HCT116 (cell line): Measurements from ENCODE around the gene ENTPD8. TPM values are rescaled to one million over a fixed set of nuclear protein-coding genes. Genes with fewer than 3 reads are reported as not detected.

Source experiments
- ATAC-seq: fragments of 200-7000 bp; cut with Tn5 transposase; 2 replicates; pipeline ENCODE4 v1.9.1; 2020; ENCODE audit warnings: mild to moderate bottlenecking, moderate library complexity
- BruUV-seq: library from RNA; stranded (reverse); fragments of 400-500 nt; replicated peaks from 2 replicates; lab custom pipeline; 2021; lab: Mats Ljungman, UMichigan
- CTCF ChIA-PET: fragments of 300-600 bp; sonication (Branson Sonifier 250); formaldehyde crosslinking; loops from one replicate; lab custom pipeline; 2021; ENCODE audit warnings: antibody characterized with exemption; lab: Charles Lee
- POLR2A ChIA-PET: fragments of 300-600, 350-600 bp; sonication (Branson Sonifier 250); formaldehyde crosslinking; loops from one replicate; lab custom pipeline; 2021; ENCODE audit warnings: antibody characterized with exemption; lab: Charles Lee
- RAD21 ChIA-PET, 2 experiments: fragments of 300-600 bp; sonication (Branson Sonifier 250); formaldehyde crosslinking; loops; one replicate each; lab custom pipeline; 2023; ENCODE audit warnings: low total read pairs in 2 of 2; ENCODE audit not compliant: uncharacterized antibody in 2 of 2, unreplicated experiment in 2 of 2, low non-redundant PET in 1 of 2; lab: Charles Lee
- DNase-seq: peaks from one replicate; pipeline ENCODE4 v3.0.0-alpha.2; 2010; ENCODE audit warnings: low read depth, low spot score
- H2AFZ ChIP-seq: fragments of 200-600 bp; shearing (Covaris generic), sonication (generic); 2 replicates; pipeline ENCODE4 v1.6.1; 2017; ENCODE audit warnings: low read depth, mixed run types, mixed read lengths, antibody characterized with exemption, low read length; ENCODE audit not compliant: poor library complexity, severe bottlenecking
- H3K27ac ChIP-seq: 2 replicates; pipeline ENCODE4 v1.5.1; 2012; ENCODE audit warnings: low read depth, low read length
- H3K27me3 ChIP-seq: fragments of 200-600 bp; sonication (generic); 2 replicates; pipeline ENCODE4 v1.6.1; 2016; ENCODE audit warnings: mixed run types, low read length, mixed read lengths; ENCODE audit not compliant: insufficient read depth
- H3K36me3 ChIP-seq, 2 experiments: fragments of 200-500 bp in 1 of 2; fragments of 200-600 bp in 1 of 2; sonication (Bioruptor generic) in 1 of 2; sonication (generic) in 1 of 2; 2 replicates each; pipeline versions ENCODE4 v1.5.1 to v1.6.1; 2014 to 2016; ENCODE audit warnings: low read length in 2 of 2, inconsistent platforms in 1 of 2, mixed read lengths in 1 of 2, mixed run types in 1 of 2; ENCODE audit not compliant: insufficient read depth in 2 of 2, control insufficient read depth in 1 of 2
- H3K4me1 ChIP-seq, 2 experiments: fragments of 200-600 bp in 1 of 2; sonication (generic) in 1 of 2; 2 replicates each; pipeline versions ENCODE4 v1.5.1 to v1.6.1; 2012 to 2017; ENCODE audit warnings: low read length in 2 of 2, inconsistent platforms in 1 of 2, mild to moderate bottlenecking in 1 of 2, mixed read lengths in 1 of 2, mixed run types in 1 of 2, moderate library complexity in 1 of 2; ENCODE audit not compliant: insufficient read depth in 2 of 2, control insufficient read depth in 1 of 2
- H3K4me2 ChIP-seq: fragments of 200-600 bp; sonication (generic); 2 replicates; pipeline ENCODE4 v1.6.1; 2017; ENCODE audit warnings: mixed run types, low read length, mixed read lengths
- H3K4me3 ChIP-seq, 2 experiments: fragments of 200-600 bp in 1 of 2; sonication (generic) in 1 of 2; replicated peaks in 1 of 2; 2 replicates each; pipeline ENCODE4 v1.5.1; 2011 to 2016; ENCODE audit warnings: low read length in 2 of 2, control low read depth in 1 of 2, low read depth in 1 of 2, mild to moderate bottlenecking in 1 of 2, mixed read lengths in 1 of 2, mixed run types in 1 of 2
- H3K79me2 ChIP-seq: fragments of 200-600 bp; sonication (generic); 2 replicates; pipeline ENCODE4 v1.6.1; 2017; ENCODE audit warnings: mild to moderate bottlenecking, mixed run types, low read length, moderate library complexity, mixed read lengths; ENCODE audit not compliant: insufficient read depth
- H3K9ac ChIP-seq: fragments of 200-600 bp; sonication (generic); 2 replicates; pipeline ENCODE4 v1.6.1; 2016; ENCODE audit warnings: low read length, mixed read lengths
- H3K9me2 ChIP-seq: fragments of 200-600 bp; sonication (generic), shearing (Covaris generic); 2 replicates; pipeline ENCODE4 v1.6.1; 2017; ENCODE audit warnings: mixed run types, mild to moderate bottlenecking, moderate library complexity; ENCODE audit not compliant: insufficient read depth
- H3K9me3 ChIP-seq, 2 experiments: fragments of 200-500 bp in 1 of 2; fragments of 200-600 bp in 1 of 2; sonication (Bioruptor generic) in 1 of 2; sonication (generic) in 1 of 2; 2 replicates each; pipeline ENCODE4 v1.6.1; 2014 to 2017; ENCODE audit warnings: low read length in 2 of 2, mixed read lengths in 2 of 2, inconsistent platforms in 1 of 2, low read depth in 1 of 2, mild to moderate bottlenecking in 1 of 2, mixed run types in 1 of 2, moderate library complexity in 1 of 2; ENCODE audit not compliant: control insufficient read depth in 1 of 2, insufficient read depth in 1 of 2
- H4K20me1 ChIP-seq: fragments of 200-600 bp; sonication (generic), shearing (Covaris generic); 2 replicates; pipeline ENCODE4 v1.6.1; 2017; ENCODE audit warnings: mixed run types, mild to moderate bottlenecking, moderate library complexity; ENCODE audit not compliant: insufficient read depth
- CEBPB ChIP-seq: IDR thresholded peaks from 2 replicates; pipeline ENCODE4 v1.6.1; 2012; ENCODE audit warnings: low read depth
- CTCF ChIP-seq, 3 experiments: fragments of 200-600 bp in 1 of 3; sonication (generic) in 1 of 3; IDR thresholded peaks in 2 of 3; conservative IDR thresholded peaks in 1 of 3; 2 replicates each; pipeline ENCODE4 v1.5.1; 2012 to 2017; ENCODE audit warnings: low read depth in 2 of 3, low read length in 2 of 3, antibody characterized with exemption in 1 of 3, borderline replicate concordance in 1 of 3, control low read depth in 1 of 3, mild to moderate bottlenecking in 1 of 3, mixed read lengths in 1 of 3, mixed run types in 1 of 3, moderate library complexity in 1 of 3; ENCODE audit not compliant: insufficient read depth in 1 of 3
- FOSL1 ChIP-seq: IDR thresholded peaks from 2 replicates; pipeline ENCODE4 v1.6.1; 2012; ENCODE audit warnings: low read depth
- MAX ChIP-seq: IDR thresholded peaks from 2 replicates; pipeline ENCODE4 v1.6.1; 2012
- POLR2A ChIP-seq: IDR thresholded peaks from 2 replicates; pipeline ENCODE4 v1.7.0; 2011; ENCODE audit warnings: borderline replicate concordance; ENCODE audit not compliant: insufficient read depth, insufficient read length; ENCODE audit errors: extremely low read depth
- RAD21 ChIP-seq: IDR thresholded peaks from 2 replicates; pipeline ENCODE4 v1.6.1; 2012; ENCODE audit warnings: low read depth, mild to moderate bottlenecking
- SP1 ChIP-seq: IDR thresholded peaks from 2 replicates; pipeline ENCODE4 v1.6.1; 2012; ENCODE audit warnings: low read depth
- ZFX ChIP-seq: fragments of 450-650 bp; IDR thresholded peaks from 2 replicates; pipeline ENCODE4 v1.6.1; 2017
- intact Hi-C: fragments of 100-400 bp; cut with micrococcal nuclease; formaldehyde crosslinking; loops from 2 replicates; pipeline ENCODE4 v1.10.0; 2022
- total RNA-seq: library from RNA; stranded (reverse); gene quantifications from one replicate; pipeline ENCODE4 v1.2.1, GENCODE V29; 2021; ENCODE audit not compliant: unreplicated experiment

Gene ENTPD8
- total RNA-seq, 1 experiment from 2014 or later = 1.7 TPM

GRCh38 chr9:137452006-137452760 lies 11.0 kb upstream of the ENTPD8 start:
- CTCF ChIA-PET = no interaction called here
- peaks cover 4% of the 10 kb centered on the region; the same call in 1 of the 2 replicates for H4K20me1 ChIP-seq

More at GRCh38 chr9:137452006-137452760, 11.0 kb upstream of the ENTPD8 start:
- TF ChIP-seq RAD21 (no peak), SP1 (no peak), CTCF (IDR thresholded peaks at IDR 0.05 in 2 of 3, conservative IDR thresholded peaks at IDR 0.05 in 1 of 3; ENCODE audit: borderline replicate concordance in 1 of 3, insufficient read depth in 1 of 3, low read depth in 2 of 3, low read length in 2 of 3) (no peak), ZFX (no peak), CEBPB (no peak), POLR2A (no peak), FOSL1 (no peak), MAX (no peak)
- RAD21 ChIA-PET = no interaction called here
- peaks cover 30% of the 10 kb centered on the region for H3K79me2 ChIP-seq
- no peak overlapping the region for H2AFZ ChIP-seq
- no peak overlapping the region for H3K4me2 ChIP-seq
- H3K9me2 ChIP-seq = no peaks in the 10 kb centered on the region
- POLR2A ChIA-PET = no interaction called here
- H3K36me3 ChIP-seq = peaks cover 16 to 47% of the 10 kb centered on the region in 2 experiments; a peak in 3 of 4 replicates
- peaks cover 9 to 34% of the 10 kb centered on the region in 2 experiments for H3K4me1 ChIP-seq
- H3K4me3 ChIP-seq = no peak overlapping the region
- H3K9me3 ChIP-seq = no peaks in the 10 kb centered on the region
- H3K27me3 ChIP-seq = no peaks in the 10 kb centered on the region
- no TSS peak for BruUV-seq
- intact Hi-C loops = no loop called here
- no peak for ATAC-seq
- DNase-seq = no peak
- H3K27ac ChIP-seq = no peak overlapping the region
- no peak overlapping the region for H3K9ac ChIP-seq
